ENCODE data around the gene JRKL. TPM values are rescaled to one million over a fixed set of nuclear protein-coding genes. Genes with fewer than 3 reads are reported as not detected.
"Not testable (repeated sequence)": the region's sequence is repeated elsewhere in the genome, so short reads cannot be mapped to it uniquely, and the experiment has no call there.

JRKL gene
- total RNA-seq, 2 donors from 2014 or later: 0.66 to 6.0 TPM

DNA sequence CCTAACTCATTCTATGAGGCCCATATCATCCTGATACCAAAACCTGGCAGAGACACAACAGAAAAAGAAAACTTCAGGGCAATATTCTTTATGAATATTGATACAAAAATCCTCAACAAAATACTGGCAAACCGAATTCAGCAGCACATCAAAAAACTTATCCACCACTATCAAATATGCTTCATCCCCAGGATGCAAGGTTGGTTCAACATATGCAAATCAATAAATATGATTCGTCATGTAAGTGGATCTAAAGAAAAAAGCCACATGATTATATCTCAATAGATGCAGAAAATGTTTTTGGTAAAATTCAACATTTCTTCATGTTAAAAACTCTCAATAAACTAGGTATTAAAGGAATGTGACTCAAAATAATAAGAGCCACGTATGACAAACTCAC lies 40.9 kb downstream of the JRKL start:
- intact Hi-C loops (cut with DNase I): no loop called here

DNA sequence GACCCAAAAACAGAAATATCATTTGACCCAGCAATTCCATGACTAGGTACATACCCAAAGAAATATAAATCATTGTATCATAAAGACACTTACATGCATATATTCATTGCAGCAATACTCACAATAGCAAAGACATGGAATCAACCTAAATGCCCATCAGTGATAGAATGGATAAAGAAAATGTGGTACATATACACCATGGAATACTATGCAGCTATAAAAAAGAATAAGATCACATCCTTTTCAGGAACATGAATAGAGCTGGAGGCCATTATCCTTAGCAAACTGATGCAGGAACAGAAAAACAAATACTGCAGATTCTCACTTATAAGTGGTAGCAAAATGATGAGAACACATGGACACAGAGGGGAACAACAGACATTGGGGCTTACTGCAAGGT lies 42.8 kb downstream of the JRKL start:
- H3K36me3 ChIP-seq (replicated peaks in 1 of 2; ENCODE audit: insufficient read depth in 1 of 2, low read depth in 2 of 2); intact Hi-C loops (cut with DNase I): not testable (repeated sequence)

More for the DNA sequence above, 40.9 kb downstream of the JRKL start:
- TF ChIP-seq POLR2A (IDR thresholded peaks at IDR 0.05): no peak
- Histone ChIP-seq H3K27ac (no peak overlapping the region), H3K4me1 (no peaks in the 10 kb centered on the region), H3K36me3 (replicated peaks in 1 of 2; ENCODE audit: insufficient read depth in 1 of 2, low read depth in 2 of 2) (no peaks in the 10 kb centered on the region), H3K27me3 (no peaks in the 10 kb centered on the region), H3K9me3 (no peaks in the 10 kb centered on the region), H3K4me3 (no peak overlapping the region)
- DNase-seq (no peak), ATAC-seq (no peak)
- 55 to 58% methylated on average over 3 of the region's 3 CpGs for whole genome bisulfite sequencing, 2 donors

More for the DNA sequence above, 42.8 kb downstream of the JRKL start:
- not testable (repeated sequence) for ATAC-seq, DNase-seq, H3K27me3 ChIP-seq, H3K27ac ChIP-seq, H3K4me1 ChIP-seq, H3K4me3 ChIP-seq, H3K9me3 ChIP-seq

MicroRNAs within 50 kb of the gene (microRNA counts, 767-probe panel; counts per million panel counts)
- 0 to 736 counts per million in 2 donors for microRNA hsa-miR-1260b

Small RNA genes lying within 50 kb of the gene (microRNA-seq; reads per million reads assigned to microRNA genes)
- 0.45 to 0.93 reads per million in 2 donors for gene MIR1260B (ENCODE audit: borderline number of aligned reads in 2 of 2, borderline replicate concordance in 2 of 2)

Small RNA genes lying within 50 kb of the gene (small RNA-seq; reads per million reads assigned to genes)
- not detected for gene MIR1260B

Other genes starting within 250 kb of the JRKL start
- 1 to 10 TPM; 7.9 to 9.9 TPM for gene MAML2, start 46.8 kb upstream of the JRKL start, total RNA-seq
- gene CCDC82, start 101 bp upstream of the JRKL start, total RNA-seq: 10 to 100 TPM; 18.9 to 44.8 TPM